IPS-15b (cell line): Measurements from ENCODE around the gene ANKRD42.
"Not testable (repeated sequence)": the region's sequence is repeated elsewhere in the genome, so short reads cannot be mapped to it uniquely, and the experiment has no call there.

Experiments used
- H3K27me3 ChIP-seq: one replicate; pipeline ENCODE4 v1.6.1; 2013; ENCODE audit warnings: low read length; ENCODE audit not compliant: control insufficient read depth, insufficient read depth
- H3K36me3 ChIP-seq: one replicate; pipeline ENCODE4 v1.6.1; 2013; ENCODE audit warnings: low read length; ENCODE audit not compliant: control insufficient read depth, insufficient read depth
- H3K4me1 ChIP-seq: one replicate; pipeline ENCODE4 v1.6.1; 2013; ENCODE audit warnings: mild to moderate bottlenecking, low read length; ENCODE audit not compliant: control insufficient read depth, insufficient read depth
- H3K4me3 ChIP-seq: one replicate; pipeline ENCODE4 v1.5.1; 2013; ENCODE audit warnings: low read depth, low read length
- H3K9ac ChIP-seq: one replicate; pipeline ENCODE4 v1.6.1; 2013; ENCODE audit warnings: low read depth, mild to moderate bottlenecking, low read length
- H3K9me3 ChIP-seq: one replicate; pipeline ENCODE4 v1.6.1; 2013; ENCODE audit warnings: mild to moderate bottlenecking, low read length; ENCODE audit not compliant: control insufficient read depth, insufficient read depth

ANKRD42 gene

DNA sequence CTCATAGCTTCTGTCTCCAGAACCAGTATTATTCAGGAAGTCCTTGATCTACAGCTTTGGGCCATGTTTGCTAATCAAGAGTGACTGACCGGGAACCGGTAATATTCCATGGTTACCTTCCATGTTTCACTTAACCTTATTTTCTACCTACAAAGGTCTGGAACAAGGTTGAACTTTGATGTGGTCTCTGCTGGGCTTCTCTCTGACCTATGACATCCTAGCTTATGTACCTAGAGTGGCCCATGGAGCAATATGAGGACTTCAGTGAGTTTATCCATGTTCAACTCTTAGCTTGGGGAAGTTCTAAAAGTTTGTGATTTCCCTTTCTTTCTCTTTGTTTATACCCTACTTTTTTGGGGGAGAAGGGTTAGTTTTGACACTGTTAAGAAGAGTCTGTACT lies 59.4 kb downstream of the ANKRD42 start:
- H3K4me3 ChIP-seq, result no peak overlapping the region
- no peaks in the 10 kb centered on the region for H3K36me3 ChIP-seq
- H3K4me1 ChIP-seq, result no peaks in the 10 kb centered on the region
- H3K9ac ChIP-seq, result no peak overlapping the region
- H3K27me3 ChIP-seq, result no peaks in the 10 kb centered on the region
- no peaks in the 10 kb centered on the region for H3K9me3 ChIP-seq

DNA sequence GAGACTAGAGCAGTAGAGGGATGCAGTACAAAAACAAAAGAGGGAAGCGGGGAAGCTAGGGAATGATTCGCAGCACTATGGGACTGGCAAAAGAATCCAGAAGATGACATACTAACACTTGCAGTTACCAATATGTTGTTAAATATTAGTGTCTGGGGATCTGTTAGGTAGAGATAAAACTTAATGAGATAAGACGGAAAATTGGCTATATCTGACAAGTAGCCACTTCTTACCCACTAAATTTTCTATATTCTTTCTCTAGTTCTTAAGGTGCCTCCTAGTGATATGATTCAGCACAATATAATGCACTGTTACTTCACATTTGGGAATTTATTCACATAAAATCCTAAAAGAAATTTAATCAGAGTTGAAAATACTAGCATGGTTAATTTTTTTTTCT lies 61.9 kb downstream of the ANKRD42 start:
- Histone ChIP-seq H3K4me3 (no peak overlapping the region), H3K9me3 (no peaks in the 10 kb centered on the region), H3K36me3 (no peaks in the 10 kb centered on the region), H3K27me3 (no peaks in the 10 kb centered on the region), H3K9ac (no peak overlapping the region), H3K4me1 (no peaks in the 10 kb centered on the region)

DNA sequence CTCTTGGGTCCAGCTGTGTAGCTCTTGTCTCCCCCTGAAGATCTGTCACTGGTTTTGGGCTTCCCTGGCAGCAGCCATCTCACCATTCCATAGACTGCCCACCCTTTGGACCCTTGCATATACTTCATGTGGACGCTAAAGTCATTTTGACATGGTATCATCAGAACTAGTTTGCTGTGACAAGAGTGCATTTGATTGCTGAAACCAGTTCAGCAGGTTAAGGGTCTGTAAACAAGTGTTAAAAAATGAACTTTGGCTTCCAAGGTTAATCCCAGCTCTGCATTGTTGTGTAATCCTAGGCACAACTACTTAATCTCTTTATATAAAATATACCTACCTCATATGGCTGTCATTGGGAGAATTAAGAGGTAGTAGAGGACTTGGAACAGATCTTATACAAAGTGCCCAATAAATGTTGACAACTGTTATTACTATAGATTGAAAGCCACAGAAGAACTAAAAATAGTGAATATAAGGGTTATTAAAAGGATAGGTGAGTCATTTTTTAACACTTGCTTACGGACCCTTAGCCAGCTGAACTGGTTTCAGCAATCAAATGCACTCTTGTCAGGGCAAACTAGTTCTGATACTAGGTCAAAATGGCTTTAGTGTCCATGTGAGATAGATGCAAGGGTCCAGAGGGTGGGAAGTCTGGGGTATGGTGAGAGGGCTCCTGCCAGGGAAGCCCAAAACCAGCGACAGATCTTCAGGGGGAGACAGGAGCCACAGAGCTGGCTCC lies 63.3 kb downstream of the ANKRD42 start:
- Histone ChIP-seq H3K9ac (no peak overlapping the region), H3K36me3 (no peaks in the 10 kb centered on the region), H3K4me1 (no peaks in the 10 kb centered on the region), H3K9me3 (no peaks in the 10 kb centered on the region), H3K27me3 (no peaks in the 10 kb centered on the region), H3K4me3 (no peak overlapping the region)

DNA sequence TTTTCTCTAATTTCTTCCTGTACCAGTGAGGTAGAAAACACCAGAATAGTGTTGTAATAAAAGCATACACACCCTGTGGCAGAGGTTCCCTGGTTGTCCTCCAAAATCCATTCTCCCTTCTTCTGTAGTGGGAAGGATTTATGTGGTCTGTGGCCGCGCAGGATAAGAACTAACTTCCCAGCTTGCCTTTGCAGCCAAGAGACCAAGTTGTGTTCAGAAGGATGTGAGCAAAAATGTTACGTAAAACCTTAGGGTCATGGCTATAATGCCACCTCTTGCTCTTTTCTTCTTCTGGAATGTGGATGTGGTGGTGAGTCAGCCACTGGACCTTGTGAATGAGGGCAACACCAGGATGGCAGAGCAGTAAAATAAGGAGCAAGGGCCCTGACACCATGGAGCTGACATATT lies 64.3 kb downstream of the ANKRD42 start:
- no peaks in the 10 kb centered on the region for H3K4me1 ChIP-seq
- no peaks in the 10 kb centered on the region for H3K36me3 ChIP-seq
- no peak overlapping the region for H3K4me3 ChIP-seq
- no peaks in the 10 kb centered on the region for H3K9me3 ChIP-seq
- H3K9ac ChIP-seq, result no peak overlapping the region
- no peaks in the 10 kb centered on the region for H3K27me3 ChIP-seq

DNA sequence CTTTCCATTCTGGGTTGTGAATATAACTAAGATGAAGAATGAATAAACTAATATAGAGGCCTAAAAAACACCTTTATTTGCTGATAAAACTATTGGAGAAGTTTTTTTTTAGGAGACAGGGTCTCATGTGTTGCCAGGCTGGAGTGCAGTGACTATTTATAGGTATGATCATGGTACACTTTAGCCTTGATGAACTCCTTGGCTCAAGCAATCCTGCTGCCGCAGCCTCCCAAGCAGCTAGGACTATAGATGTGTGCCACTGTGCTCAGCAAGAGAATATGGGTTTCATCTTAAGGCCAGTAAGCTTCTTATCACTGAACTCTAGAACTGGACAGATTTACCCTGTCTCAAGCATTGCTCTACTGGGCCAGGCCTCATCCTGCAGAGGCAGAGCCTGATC lies 66.0 kb downstream of the ANKRD42 start:
- H3K36me3 ChIP-seq, result no peaks in the 10 kb centered on the region
- no peaks in the 10 kb centered on the region for H3K9me3 ChIP-seq
- H3K4me1 ChIP-seq, result no peaks in the 10 kb centered on the region
- H3K4me3 ChIP-seq, result no peak overlapping the region
- H3K9ac ChIP-seq, result no peak overlapping the region
- H3K27me3 ChIP-seq, result no peaks in the 10 kb centered on the region

DNA sequence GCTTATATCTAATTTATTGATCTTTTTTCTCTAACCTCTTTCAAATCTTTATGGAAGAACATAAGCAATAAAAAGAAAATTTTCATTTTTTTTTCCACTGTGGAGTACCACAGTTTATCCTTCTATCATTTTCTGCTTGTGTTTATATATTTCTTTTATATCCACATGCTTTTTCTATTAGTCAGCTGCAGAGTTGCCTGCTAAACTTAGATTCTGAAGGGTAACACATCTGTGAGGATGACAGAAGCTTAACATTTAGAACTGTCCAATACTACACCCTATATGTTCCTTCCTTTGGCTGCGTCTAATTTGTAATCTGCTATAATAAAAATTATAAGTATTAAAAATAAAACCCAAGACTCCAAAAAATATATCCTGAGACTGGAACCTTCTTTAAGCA lies 71.8 kb downstream of the ANKRD42 start:
- no peaks in the 10 kb centered on the region for H3K4me1 ChIP-seq
- H3K9ac ChIP-seq, result no peak overlapping the region
- peaks cover 7% of the 10 kb centered on the region for H3K36me3 ChIP-seq
- H3K4me3 ChIP-seq, result no peak overlapping the region
- H3K27me3 ChIP-seq, result no peaks in the 10 kb centered on the region
- no peaks in the 10 kb centered on the region for H3K9me3 ChIP-seq

DNA sequence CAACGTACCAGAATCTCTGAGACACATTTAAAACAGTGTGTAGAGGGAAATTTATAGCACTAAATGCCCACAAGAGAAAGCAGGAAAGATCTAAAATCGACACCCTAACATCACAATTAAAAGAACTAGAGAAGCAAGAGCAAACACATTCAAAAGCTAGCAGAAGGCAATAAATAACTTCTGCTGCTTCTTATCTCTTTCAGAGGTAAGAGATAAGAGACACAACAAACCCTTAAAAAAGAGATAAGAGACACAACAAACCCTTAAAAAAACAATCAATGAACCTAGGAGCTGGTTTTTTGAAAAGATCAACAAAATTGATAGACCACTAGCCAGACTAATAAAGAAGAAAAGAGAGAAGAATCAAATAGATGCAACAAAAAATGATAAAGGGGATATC lies 75.6 kb downstream of the ANKRD42 start:
- H3K9ac ChIP-seq, H3K4me1 ChIP-seq, H3K36me3 ChIP-seq, H3K27me3 ChIP-seq, H3K4me3 ChIP-seq, H3K9me3 ChIP-seq: not testable (repeated sequence)

DNA sequence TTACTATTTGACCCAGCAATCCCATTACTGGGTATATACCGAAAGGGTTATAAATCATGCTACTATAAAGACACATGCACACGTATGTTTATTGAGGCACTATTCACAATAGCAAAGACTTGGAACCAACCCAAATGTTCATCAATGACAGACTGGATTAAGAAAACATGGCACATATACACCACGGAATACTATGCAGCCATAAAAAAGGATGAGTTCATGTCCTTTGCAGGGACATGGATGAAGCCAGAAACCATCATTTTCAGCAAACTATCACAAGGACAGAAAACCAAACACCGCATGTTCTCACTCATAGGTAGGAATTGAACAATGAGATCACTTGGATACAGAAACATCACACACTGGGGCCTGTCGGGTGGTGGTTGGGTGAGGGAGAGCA lies 78.2 kb downstream of the ANKRD42 start:
- not testable (repeated sequence) for H3K36me3 ChIP-seq, H3K9ac ChIP-seq, H3K4me1 ChIP-seq, H3K27me3 ChIP-seq, H3K9me3 ChIP-seq, H3K4me3 ChIP-seq

DNA sequence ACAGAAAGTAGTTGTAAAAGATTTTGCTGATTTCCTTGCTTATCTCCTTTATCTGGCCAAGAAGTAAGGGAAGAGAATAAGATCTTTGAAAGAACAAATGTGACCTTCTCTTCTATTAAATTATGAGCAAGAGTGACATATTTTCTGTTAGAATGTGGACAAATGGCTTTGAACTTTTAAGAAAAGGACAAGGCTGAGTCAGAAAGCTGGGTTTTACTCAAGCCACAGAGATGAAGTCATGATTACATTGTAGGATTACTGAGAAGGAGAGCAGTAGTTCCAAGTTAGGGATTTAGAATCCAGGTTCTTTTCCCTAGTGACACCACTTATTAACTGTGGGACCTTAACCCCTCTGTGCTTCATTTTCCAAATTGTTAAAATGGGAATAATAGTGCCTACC lies 79.1 kb downstream of the ANKRD42 start:
- H3K4me1 ChIP-seq, result no peaks in the 10 kb centered on the region
- H3K4me3 ChIP-seq, result no peak overlapping the region
- no peaks in the 10 kb centered on the region for H3K27me3 ChIP-seq
- H3K9ac ChIP-seq, result no peak overlapping the region
- no peaks in the 10 kb centered on the region for H3K36me3 ChIP-seq
- H3K9me3 ChIP-seq, result no peaks in the 10 kb centered on the region

DNA sequence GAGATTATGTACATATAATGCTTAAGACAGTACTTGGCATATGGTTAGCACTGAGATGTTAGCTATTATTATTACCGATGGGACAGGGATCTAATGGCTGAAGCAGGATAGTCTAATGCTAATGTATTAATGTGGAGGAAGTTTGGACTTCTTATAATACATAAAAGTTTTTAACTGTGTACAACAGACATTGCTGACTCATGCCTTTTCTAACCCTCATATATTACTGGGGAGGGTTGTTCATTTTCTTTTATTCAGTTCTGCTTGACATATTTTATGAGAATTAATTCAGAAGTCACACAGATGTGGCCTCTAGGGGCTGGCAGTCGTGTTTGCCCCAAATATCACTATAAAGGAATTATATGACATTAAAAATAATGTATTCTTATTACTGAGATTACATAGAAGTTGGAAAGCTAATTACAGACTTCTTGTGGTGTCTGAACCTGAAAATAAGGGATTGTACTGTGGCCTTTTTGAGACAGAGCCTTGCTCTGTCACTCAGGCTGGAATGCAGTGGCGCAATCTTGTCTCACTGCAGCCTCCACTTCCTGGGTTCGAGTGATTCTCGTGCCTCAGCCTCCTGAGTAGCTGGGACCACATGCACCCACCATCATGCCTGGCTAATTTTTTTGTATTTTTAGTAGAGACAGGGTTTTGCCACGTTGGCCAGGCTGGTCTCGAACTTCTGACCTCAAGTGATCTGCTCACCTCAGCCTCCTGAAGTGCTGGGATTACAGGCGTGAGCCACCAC lies 82.6 kb downstream of the ANKRD42 start:
- no peaks in the 10 kb centered on the region for H3K36me3 ChIP-seq
- no peak overlapping the region for H3K4me3 ChIP-seq
- no peaks in the 10 kb centered on the region for H3K9me3 ChIP-seq
- H3K9ac ChIP-seq, result no peak overlapping the region
- no peaks in the 10 kb centered on the region for H3K4me1 ChIP-seq
- H3K27me3 ChIP-seq, result no peaks in the 10 kb centered on the region

DNA sequence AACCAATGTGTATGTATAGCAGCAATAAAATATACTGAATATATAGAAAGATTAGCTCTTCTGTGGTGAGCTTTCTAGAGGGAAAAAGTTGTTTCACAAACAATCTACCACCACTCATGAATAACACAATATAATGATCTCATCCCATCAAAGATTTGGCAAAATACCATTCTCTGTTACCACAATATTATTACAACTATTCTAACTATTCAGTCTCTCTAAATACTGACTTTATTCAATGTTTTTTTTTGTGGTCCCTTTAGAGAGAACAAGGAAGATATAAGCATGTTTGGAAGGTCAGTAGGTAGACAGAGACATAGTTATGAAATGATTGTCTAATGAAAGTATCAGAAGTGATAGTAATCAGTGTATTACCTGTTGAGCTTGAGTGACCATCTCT lies 84.8 kb downstream of the ANKRD42 start:
- Histone ChIP-seq H3K9ac (no peak overlapping the region), H3K9me3 (no peaks in the 10 kb centered on the region), H3K4me1 (no peaks in the 10 kb centered on the region), H3K27me3 (no peaks in the 10 kb centered on the region), H3K4me3 (no peak overlapping the region), H3K36me3 (no peaks in the 10 kb centered on the region)

DNA sequence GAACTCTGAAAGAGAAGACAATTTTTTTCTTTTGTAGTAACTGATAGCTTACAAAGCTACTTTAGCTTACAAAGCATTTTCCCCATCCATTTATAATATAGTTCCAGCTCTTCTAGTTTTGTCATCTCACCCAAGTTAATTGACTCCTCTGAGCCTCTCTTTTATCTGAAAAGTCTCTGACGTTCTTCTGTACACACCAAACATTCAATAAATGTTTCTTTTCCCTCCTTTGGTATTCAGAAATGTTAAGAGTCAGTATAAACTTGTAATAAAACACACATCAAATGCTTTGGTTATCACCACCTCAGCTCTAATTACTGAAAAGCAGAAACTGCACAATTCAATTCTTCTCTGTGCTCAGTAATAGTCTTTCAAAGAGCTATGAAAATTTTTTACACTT lies 86.7 kb downstream of the ANKRD42 start:
- H3K4me1 ChIP-seq, result no peaks in the 10 kb centered on the region
- no peaks in the 10 kb centered on the region for H3K36me3 ChIP-seq
- H3K9ac ChIP-seq, result no peak overlapping the region
- no peaks in the 10 kb centered on the region for H3K9me3 ChIP-seq
- no peaks in the 10 kb centered on the region for H3K27me3 ChIP-seq
- H3K4me3 ChIP-seq, result no peak overlapping the region
